GOT3 (cell line): ENCODE data around the gene RPUSD3.
A peak's percentile ranks its signal among the peaks of the same experiment; 100 is the strongest.
"Not testable (repeated sequence)": the region's sequence is repeated elsewhere in the genome, so short reads cannot be mapped to it uniquely, and the experiment has no call there.

Experiments
- DNase-seq: peaks from one replicate; lab custom pipeline; 2025; ENCODE audit warnings: mixed read lengths; lab: John Stamatoyannopoulos, UW

The RPUSD3 gene, protein sequence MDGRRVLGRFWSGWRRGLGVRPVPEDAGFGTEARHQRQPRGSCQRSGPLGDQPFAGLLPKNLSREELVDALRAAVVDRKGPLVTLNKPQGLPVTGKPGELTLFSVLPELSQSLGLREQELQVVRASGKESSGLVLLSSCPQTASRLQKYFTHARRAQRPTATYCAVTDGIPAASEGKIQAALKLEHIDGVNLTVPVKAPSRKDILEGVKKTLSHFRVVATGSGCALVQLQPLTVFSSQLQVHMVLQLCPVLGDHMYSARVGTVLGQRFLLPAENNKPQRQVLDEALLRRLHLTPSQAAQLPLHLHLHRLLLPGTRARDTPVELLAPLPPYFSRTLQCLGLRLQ

DNA sequence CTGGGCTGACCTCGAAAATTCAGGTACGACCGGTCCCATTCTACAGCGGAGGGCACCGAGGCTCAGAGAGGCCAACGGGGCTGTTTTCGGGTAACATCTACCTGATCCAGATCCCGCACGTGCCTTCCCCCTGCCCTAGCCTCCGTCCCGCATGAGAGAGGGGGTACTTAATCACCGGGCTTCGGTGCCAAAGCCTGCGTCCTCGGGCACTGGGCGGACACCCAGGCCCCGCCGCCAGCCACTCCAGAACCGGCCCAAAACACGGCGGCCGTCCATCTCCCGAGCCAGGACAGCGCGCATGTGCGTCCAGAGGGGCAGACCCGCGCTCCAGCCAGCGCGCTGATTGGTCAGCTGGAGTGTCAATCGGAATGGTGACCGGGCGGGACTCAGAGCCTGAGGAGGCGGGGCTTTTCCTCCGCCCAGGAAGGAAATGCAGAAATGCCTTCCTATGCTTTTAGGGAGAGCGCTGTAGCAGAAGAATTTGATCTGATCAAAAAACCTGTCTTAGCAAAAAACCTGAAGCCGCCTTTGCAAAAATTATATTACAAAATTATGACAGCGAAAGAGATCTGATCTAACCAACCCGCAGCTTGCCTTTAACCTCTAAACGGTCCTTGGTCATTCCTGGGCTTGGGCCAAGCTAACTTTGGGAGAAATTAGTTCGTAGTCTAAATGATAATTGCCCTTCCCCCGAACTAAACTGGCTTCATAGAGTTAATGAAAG is at the start of gene RPUSD3:
TSS of gene RPUSD3 (minus strand) at position 294 of the 724 bp plus-strand sequence. CDS start at position 276, 18 bp downstream.
- peak; percentile 93 for DNase-seq

DNA sequence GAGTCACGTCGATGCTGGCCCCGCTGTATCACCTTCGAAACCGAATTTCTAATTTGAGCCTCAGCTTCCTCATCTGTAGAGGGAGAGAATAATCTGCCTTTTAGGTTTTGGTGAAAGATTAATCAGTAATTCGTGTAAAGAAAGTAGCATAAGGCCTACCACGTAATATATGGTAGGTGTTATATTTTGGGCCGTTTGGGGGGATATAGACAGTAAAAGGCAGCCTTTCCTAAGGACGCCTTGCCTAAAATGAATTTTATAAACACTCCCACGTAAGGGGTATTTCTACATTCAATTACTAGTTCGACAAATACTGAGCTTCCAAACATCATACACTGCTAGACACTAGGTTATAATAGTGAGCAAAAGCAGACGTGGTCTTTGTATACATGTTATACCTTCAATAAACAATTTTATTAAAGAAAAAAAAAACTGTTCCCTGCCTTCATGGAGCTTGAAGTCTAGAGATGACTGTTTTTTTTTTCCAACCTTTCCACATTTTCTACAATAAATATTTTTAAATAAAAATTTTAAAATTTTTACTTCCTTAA is 47.3 kb upstream of the RPUSD3 start:
- DNase-seq: no peak

DNA sequence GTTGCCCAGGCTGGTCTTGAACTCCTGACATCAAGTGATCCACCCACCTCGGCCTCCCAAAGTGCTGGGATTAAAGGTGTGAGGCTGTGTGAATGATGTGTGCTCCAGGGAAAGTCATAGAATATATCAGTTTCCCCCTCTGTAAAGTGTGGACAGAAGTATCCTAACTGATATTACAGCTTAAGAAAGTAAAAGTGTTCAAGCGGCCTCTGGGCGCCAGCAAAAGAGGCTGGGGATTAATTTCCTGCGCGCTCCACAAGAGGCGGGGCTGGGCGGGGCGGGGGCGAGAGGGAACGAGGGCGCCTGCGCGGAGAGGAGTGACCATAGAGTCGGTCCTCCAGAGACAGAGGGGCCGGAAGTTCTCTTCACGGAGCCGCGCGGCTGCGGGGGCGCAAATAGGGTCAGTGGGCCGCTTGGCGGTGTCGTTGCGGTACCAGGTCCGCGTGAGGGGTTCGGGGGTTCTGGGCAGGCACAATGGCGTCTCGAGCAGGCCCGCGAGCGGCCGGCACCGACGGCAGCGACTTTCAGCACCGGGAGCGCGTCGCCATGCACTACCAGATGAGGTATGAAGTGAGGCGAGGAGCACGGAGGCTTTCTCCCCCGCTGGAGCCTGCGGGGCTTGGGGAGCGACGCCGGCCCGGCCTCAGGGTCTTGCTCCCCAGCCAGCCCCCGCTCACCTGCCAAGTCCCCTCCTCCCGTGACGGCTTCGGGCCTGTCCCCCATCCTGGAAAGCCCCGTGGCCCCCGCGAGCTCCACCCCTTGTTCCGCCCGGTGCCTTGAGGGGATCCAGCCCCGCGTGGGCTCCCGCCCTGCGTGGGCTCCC is 46.7 kb upstream of the RPUSD3 start, which contains the start of gene JAGN1:
TSS of gene JAGN1 (plus strand) at position 362 of the 823 bp plus-strand sequence. CDS start at position 475, 113 bp downstream.
- DNase-seq: peak; percentile 48

DNA sequence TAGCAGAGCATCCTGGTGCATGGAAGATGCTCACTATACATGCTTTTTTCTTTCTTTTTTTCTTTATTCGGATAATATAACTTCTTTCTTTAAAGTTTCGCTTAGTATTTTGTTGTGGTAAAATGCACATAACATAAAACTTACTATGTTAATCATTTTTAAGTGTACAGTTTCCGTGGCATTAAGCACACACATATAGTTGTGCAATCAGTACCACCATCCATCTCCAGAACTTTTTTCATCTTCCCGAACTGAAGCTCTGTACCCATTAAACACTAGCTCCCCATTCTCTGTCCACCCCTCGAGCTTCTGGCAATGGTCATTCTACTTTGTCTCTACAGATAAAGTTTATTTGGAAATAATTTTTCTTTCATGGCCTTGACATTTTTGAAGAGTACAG is 45.6 kb upstream of the RPUSD3 start:
- DNase-seq: no peak

DNA sequence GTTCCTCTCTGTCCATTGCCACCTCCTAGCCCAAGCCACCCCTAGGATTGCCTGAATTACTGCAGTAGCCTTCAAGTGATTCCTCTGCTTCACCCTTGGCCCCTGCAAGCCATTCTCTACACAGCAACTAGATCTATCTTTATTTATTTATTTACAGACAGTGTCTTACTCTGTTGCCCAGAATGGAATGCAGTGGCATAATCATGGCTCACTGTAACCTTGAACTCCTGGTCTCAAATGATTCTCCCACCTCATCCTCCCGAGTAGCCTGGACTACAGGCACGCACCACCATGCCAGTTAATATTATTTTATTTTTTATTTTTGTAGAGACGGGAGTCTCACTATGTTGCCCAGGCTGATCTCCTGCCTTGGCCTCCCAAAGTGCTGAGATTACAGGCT is 44.7 kb upstream of the RPUSD3 start:
- DNase-seq: no peak

DNA sequence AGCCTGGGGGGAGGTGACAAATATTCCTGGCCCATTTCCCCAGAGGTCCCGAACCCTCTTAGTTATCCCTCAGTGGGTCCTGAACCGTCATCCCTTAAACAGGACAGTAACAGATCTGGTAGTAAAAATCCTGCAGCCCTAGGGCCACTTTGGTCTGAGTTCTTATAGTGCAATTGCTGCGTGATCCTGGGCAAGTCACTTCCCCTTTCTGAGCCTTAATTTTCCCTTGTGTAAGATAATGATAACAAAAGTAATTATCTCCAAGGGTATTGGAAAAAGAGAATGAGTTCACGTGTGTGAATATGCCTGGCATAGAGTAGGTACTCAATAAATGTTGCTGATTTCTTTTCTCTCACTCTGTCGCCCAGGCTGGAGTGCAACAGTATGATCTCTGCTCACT is 43.7 kb upstream of the RPUSD3 start:
- DNase-seq: no peak

DNA sequence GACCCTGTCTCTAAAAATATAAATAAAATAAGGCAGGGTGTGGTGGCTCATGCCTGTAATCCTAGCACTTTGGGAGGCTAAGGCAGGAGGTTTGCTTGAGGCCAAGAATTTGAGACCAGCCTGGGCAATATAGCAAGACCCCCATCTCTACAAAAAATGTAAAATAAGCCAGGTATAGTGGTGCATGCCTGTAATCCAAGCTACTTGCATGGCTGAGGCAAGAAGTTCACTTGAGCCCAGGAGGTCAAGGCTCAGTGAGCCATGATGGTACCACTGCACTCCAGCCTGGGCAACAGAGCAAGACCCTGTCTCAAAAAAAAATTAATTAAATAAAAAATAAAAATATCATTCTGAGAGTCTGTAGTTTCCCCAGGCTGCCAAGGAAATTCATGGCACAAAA is 42.5 kb upstream of the RPUSD3 start:
- no peak for DNase-seq

DNA sequence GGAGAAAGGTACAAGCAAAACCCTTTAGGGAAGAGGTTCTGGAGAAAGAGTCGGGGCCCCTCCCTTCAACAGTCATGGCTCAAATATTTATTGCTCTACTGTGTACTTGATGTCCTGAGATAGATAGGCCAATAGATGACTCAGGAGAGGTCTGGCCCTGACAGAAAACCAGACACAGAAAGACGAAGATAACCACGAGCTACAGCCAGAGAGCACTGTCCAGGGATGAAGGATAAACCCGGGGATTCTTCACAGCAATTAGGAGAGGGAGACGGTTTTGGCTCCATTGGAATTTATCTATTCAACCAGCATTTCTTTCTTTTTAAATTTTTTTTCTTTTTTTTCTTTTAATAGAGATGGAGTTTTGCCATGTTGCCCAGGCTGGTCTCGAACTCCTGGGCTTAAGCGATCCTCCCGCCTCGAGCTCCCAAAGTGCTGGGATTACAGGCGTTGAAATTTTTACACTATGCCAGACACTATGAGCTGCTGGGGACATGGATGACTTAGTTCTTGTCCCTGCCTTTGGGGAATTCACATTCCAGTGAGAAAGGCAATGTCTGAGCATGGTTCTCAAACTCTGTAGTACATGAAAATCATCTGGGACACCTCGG is 40.9 kb upstream of the RPUSD3 start:
- no peak for DNase-seq

DNA sequence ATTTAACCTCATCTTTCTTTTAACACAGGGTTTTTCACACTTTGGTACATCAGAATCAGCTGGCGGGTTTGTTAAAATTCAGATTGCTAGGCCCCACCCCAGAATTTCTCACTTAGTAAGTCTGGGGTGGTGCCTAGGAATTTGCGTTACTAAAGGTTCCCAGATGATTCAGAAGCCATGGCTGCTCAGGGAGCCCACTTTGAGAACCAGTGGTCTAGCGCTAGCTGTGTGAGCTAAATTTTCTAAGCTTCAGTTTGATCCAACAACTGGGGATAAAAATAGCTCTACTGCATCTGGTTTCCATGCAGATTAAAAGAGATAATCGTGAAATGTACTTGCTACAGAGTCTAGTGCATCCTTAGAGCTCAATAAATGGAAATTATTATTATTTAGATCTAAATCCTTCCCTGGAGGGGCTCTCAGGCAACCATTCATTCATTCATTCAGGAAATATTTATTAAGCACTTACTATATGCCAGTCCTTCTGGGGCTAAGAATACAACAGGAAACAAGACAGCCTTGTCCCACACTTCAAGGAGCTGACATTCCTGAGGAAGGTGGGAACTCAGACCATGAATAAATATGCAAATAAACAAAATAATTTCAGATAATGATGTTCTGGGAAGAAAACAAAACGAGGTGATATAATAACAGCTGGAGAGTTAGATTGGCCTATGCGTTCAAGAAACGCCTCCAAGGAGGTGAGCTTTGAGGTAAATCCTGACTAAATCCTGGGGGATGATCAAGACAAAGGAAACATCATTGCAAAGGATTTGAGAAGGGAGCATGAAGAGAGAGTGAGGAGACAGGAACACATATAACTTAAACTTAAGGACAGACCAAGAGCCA is 40.1 kb upstream of the RPUSD3 start:
- no peak for DNase-seq

DNA sequence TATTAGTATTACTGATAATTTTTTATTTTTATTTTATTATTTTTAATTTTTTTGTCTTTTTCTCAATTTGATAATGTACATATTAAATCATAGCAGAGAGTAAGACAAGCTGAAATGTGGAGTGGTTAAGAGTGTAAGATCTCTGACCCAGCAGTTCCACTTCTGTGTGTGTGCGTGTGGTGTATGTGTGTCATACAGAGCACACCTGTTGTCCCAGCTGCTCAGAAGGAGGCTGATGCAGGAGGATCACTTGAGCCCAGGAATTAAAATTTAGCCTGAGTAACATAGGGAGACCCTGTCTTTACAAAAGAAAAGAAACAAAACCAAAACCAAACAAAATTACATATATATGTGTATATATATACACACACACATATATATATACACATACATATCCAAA is 37.6 kb upstream of the RPUSD3 start:
- no peak for DNase-seq

DNA sequence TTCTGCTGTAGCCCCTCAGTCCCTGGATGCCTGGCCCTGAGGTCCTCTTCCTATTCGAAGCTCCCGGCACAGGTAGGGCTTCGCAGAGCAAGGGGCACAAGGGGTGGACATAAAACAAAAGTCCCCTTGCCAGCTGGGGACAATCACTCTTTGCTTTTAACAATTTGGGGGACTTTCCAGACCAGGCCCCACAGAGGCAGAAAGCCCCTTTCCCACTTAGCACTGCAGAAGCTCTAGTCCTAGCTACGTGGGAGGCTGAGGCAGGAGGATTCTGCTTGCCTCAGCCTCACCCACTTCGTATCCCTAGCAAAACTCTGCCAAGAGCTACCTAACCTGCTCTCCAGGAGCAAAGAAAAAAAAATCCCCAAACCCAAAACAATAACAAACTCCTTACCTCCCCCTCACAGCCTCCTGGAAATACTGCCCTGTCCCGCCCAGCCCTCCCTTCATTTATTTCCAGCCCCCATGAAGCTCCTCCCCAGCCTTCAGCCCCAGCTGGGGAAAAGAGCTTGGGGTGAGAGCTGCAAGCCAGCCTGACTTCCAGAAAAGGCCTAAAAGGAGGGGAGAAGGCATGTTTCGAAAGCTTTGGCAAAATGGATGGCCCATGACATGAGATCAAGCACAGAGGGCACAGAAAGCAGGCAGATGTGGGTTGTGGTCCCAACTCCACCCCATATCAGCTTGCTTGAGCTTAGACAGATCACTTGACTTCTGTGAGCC is 36.2 kb upstream of the RPUSD3 start, which contains the start of gene CIDEC:
TSS of gene CIDEC (minus strand) at position 424 of the 720 bp plus-strand sequence. CDS start 1,767 bp downstream, outside the sequence.
- DNase-seq: no peak

DNA sequence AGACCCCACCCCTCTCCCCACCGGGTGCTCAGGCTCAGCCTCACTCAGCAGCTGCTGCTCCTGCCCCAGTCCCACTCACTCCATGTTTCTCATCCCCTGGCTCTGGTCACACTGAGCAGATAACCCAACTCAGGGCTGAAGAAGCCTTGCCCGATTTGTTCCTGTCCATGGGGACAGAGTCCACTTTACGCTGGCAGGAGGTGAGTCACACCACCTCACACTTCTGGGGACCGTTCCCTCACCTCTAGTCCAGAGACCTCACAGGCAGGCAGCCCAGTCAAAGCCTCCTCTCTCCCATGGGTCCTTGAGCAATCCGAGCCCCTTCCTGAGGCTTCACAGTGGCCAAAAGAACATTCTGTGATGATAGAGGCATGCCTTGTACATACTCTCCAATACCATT is 34.9 kb upstream of the RPUSD3 start:
- no peak for DNase-seq

DNA sequence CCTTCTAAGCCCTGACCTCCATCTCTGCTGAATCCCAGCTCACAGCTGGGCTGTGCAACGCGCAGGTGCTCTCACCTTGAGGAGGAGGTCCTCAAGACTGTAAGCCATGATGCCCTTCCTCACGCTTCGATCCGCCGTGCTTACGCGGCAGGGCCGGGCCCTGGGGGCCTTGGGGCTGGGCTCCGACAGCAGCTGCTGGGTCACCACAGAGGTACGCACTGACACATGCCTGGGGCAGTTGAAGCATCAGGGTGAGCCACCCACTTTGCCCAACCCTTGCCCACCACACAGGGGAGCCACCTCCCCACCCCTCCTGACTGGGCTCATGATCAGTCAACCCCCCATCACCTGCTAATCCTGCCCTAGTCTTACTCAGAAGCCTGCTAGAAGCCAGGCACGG is 33.2 kb upstream of the RPUSD3 start:
- no peak for DNase-seq

DNA sequence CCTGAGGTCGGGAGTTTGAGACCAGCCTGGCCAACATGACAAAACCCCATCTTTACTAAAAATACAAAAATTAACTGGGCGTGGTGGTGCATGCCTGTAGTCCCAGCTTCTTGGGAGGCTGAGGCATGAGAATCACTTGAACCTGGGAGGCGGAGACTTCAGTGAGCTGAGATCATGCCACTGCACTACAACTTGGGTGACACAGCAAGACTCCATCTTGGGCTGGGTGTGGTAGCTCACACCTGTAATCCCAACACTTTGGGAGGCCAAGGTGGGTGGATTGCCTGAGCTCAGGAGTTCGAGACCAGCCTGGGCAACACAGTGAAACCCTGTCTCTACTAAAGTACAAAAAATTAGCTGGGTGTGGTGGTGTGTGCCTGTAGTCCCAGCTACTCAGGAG is 32.4 kb upstream of the RPUSD3 start:
- DNase-seq: not testable (repeated sequence)

DNA sequence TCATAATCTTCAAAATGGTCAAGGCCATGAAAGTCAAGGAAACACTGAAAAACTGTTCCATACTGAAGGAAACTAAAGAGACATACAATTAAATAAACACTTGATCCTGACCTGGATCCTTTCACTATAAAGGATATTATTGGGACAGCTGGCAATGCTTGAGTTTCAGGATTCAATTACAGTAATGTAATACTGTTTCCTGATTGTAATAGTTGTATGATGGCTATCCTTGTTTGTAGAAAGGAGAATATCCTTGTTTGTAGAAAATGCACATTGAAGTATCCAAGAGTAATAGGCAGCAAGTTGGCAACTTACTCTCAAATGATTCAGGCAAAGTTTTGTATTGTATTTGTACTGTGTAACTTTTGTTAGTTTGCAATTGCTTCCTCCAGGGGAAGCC is 31.6 kb upstream of the RPUSD3 start:
- DNase-seq: no peak

DNA sequence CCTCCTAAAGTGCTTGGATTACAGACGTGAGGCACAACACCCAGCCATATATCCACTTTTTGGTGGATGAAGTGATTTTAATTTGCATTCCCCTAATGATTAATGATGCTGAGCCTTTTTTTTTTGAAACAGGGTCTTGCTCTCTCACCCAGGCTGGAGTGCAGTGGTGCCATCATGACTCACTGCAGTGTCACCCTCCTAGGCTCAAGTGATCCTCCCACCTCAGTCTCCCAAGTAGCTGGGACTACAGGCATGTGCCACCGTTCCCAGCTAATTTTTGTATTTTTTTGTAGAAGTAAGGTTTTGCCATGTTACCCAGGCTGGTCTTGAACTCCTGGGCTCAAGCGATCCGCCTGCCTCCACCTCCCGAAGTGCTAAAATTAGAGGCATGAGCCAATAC is 28.3 kb upstream of the RPUSD3 start:
- DNase-seq: not testable (repeated sequence)

DNA sequence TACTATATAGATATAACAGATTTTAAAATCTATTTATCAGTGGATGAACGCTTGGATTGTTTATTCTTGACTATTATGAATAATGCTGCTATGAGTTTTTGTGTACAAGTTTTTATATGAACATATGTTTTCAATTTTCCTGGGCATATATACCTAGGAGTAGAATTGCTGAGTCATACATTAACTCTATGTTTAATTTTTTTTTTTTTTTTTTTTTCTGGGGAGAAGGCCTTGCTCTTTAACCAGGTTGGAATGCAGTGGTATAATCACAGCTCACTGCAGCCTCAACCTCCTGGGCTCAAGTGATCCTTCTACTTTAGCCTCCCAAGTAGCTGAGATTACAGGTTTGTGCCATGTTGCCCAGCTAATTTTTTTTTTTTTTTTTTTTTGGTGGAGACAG is 27.2 kb upstream of the RPUSD3 start:
- no peak for DNase-seq

DNA sequence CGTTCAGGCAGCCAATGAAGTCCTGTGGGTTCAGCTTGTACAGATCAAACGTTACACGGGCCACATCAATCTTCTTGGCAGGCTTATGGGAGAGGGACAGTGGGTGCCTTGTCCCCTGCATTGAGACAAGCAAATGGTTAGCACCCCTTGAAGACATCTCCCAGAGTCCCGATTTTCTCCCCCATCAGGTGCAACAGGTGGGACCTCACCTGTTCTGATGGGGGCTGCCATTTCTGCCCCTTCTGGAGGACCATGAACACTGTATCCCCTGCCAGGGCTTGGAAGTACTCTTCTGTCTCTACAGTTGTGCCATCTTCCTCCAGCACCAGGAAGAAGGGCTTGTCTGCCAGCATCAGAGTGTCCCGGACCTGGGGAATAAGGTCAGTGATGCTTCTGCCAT is 26.1 kb upstream of the RPUSD3 start:
- no peak for DNase-seq

DNA sequence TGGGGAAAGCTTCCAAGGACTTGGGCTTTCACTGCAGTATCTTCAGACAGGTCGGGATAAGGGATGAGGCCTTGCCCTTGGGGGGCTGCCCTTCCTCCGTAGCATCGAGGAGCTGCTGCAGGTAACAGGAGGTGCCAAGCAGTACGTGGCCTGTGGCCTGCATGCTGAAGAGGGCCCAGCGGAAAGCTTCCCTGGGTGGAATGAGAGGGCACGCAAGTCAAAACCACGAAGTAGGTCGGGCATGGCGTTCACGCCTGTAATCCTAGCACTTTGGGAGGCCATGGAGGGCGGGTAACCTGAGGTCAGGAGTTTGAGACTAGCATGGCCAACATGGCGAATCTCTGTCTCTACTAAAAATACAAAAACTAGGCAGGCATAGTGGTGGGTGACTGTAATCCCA is 23.3 kb upstream of the RPUSD3 start:
- no peak for DNase-seq

DNA sequence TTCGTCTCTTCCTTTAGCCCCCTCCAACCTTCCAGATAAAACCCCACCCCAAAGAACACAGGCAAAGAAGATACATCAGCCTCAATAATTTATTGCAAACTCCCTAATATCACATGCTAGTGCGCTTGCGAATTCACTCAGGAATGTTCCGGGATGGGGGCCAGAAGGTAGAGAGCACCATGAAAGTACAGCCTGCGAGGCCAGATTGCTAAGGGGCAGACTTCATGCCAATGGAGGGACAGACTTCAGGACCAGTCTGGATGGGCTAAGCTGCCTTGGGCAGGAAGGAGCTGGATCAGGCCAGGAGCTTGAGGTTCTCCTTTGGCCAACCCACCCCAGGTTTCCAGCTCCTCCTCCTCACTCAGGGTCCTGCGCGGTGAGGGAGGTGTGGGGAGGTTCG is 22.8 kb upstream of the RPUSD3 start:
- no peak for DNase-seq
